GM23338 (cell line): ENCODE measurements around the gene CDK4. TPM values are rescaled to one million over a fixed set of nuclear protein-coding genes. Genes with fewer than 3 reads are reported as not detected.

Source experiments
- ATAC-seq: fragments of 200-7000 bp; cut with Tn5 transposase; 3 replicates; pipeline ENCODE4 v1.9.1; 2020
- DNase-seq: peaks from one replicate; pipeline ENCODE4 v3.0.0-alpha.2; 2015; ENCODE audit warnings: low spot score
- H2AFZ ChIP-seq: fragments of 200-600 bp; sonication (generic); 2 replicates; pipeline ENCODE4 v1.8.0; 2016; ENCODE audit warnings: antibody characterized with exemption, mild to moderate bottlenecking, moderate library complexity
- H3F3A ChIP-seq: fragments of 200-600 bp; sonication (generic); replicated peaks from 2 replicates; pipeline ENCODE4 v1.8.0; 2017; ENCODE audit warnings: antibody characterized with exemption, mixed run types, low read depth
- H3K27ac ChIP-seq: fragments of 200-600 bp; sonication (generic); 2 replicates; pipeline ENCODE4 v1.6.1; 2016; ENCODE audit warnings: low read depth
- H3K27me3 ChIP-seq: fragments of 200-600 bp; sonication (generic); 2 replicates; pipeline ENCODE4 v1.8.0; 2016; ENCODE audit warnings: mild to moderate bottlenecking, mixed run types, moderate library complexity; ENCODE audit not compliant: insufficient read depth
- H3K36me3 ChIP-seq: fragments of 200-600 bp; sonication (generic); 2 replicates; pipeline ENCODE4 v1.8.0; 2016; ENCODE audit warnings: mild to moderate bottlenecking; ENCODE audit not compliant: insufficient read depth
- H3K4me1 ChIP-seq: fragments of 200-600 bp; sonication (generic); 2 replicates; pipeline ENCODE4 v1.8.0; 2016; ENCODE audit warnings: mild to moderate bottlenecking, moderate library complexity; ENCODE audit not compliant: insufficient read depth
- H3K4me2 ChIP-seq: fragments of 200-600 bp; sonication (generic); 2 replicates; pipeline ENCODE4 v1.7.1; 2017; ENCODE audit warnings: mixed run types
- H3K4me3 ChIP-seq: fragments of 200-600 bp; sonication (generic); 2 replicates; pipeline ENCODE4 v1.6.1; 2016; ENCODE audit warnings: mixed run types
- H3K79me2 ChIP-seq: fragments of 200-600 bp; sonication (generic); replicated peaks from 2 replicates; pipeline ENCODE4 v1.8.0; 2017; ENCODE audit warnings: mild to moderate bottlenecking; ENCODE audit not compliant: insufficient read depth
- H3K9me2 ChIP-seq: fragments of 200-600 bp; sonication (generic); 2 replicates; pipeline ENCODE4 v1.8.0; 2017; ENCODE audit not compliant: insufficient read depth
- H4K20me1 ChIP-seq: fragments of 200-600 bp; sonication (generic); replicated peaks from 2 replicates; pipeline ENCODE4 v1.8.0; 2017; ENCODE audit warnings: mild to moderate bottlenecking; ENCODE audit not compliant: insufficient read depth
- H3K27ac Mint-ChIP-seq: 2 replicates; pipeline ENCODE4 v1.8.0; 2020; ENCODE audit warnings: inconsistent platforms, mild to moderate bottlenecking, moderate library complexity, mixed read lengths
- H3K27me3 Mint-ChIP-seq: 3 replicates; pipeline ENCODE4 v1.8.0; 2022; ENCODE audit warnings: low read depth, mild to moderate bottlenecking, moderate library complexity, mixed read lengths, inconsistent platforms; ENCODE audit not compliant: insufficient read depth, poor library complexity
- H3K36me3 Mint-ChIP-seq: 3 replicates; pipeline ENCODE4 v1.8.0; 2021; ENCODE audit warnings: low read depth, mild to moderate bottlenecking, inconsistent platforms, moderate library complexity, mixed read lengths
- H3K4me1 Mint-ChIP-seq: 3 replicates; pipeline ENCODE4 v1.8.0; 2020; ENCODE audit warnings: mild to moderate bottlenecking, inconsistent platforms, mixed read lengths
- H3K4me3 Mint-ChIP-seq: 3 replicates; pipeline ENCODE4 v1.8.0; 2021; ENCODE audit warnings: moderate library complexity, mild to moderate bottlenecking, inconsistent platforms, mixed read lengths
- H3K9me3 Mint-ChIP-seq: 3 replicates; pipeline ENCODE4 v1.8.0; 2020; ENCODE audit warnings: moderate library complexity, mild to moderate bottlenecking, inconsistent platforms, mixed read lengths
- CREB1 ChIP-seq: fragments of 250-450 bp; sonication (Bioruptor Pico); IDR thresholded peaks from 2 replicates; pipeline ENCODE4 v1.5.0; 2020; ENCODE audit warnings: low read depth, mild to moderate bottlenecking, moderate library complexity
- EZH2 ChIP-seq: fragments of 200-600 bp; sonication (generic); IDR thresholded peaks from one replicate; pipeline ENCODE4 v1.8.0; 2017; ENCODE audit warnings: antibody characterized with exemption, mild to moderate bottlenecking, low read depth; ENCODE audit not compliant: unreplicated experiment
- EZH2phosphoT487 ChIP-seq: fragments of 200-600 bp; sonication (generic); IDR thresholded peaks from one replicate; pipeline ENCODE4 v1.8.1; 2018; ENCODE audit warnings: antibody characterized with exemption; ENCODE audit not compliant: unreplicated experiment
- JUNB ChIP-seq: IDR thresholded peaks from one replicate; pipeline ENCODE4 v1.6.1; 2016; ENCODE audit warnings: antibody characterized with exemption; ENCODE audit not compliant: unreplicated experiment
- NANOG ChIP-seq: IDR thresholded peaks from 2 replicates; pipeline ENCODE4 v1.6.1; 2016; ENCODE audit warnings: antibody characterized with exemption, borderline replicate concordance
- POLR2AphosphoS5 ChIP-seq: IDR thresholded peaks from 2 replicates; pipeline ENCODE4 v1.6.1; 2016; ENCODE audit warnings: antibody characterized with exemption, low read depth
- STAT1 ChIP-seq: IDR thresholded peaks from one replicate; pipeline ENCODE4 v1.6.1; 2016; ENCODE audit warnings: antibody characterized with exemption; ENCODE audit not compliant: unreplicated experiment
- ZNF114 ChIP-seq: fragments of 250-450 bp; sonication (Bioruptor Pico); IDR thresholded peaks from 2 replicates; pipeline ENCODE4 v1.5.0; 2020; ENCODE audit warnings: mild to moderate bottlenecking, moderate library complexity
- ZNF331 ChIP-seq: fragments of 250-450 bp; sonication (Bioruptor Pico); IDR thresholded peaks from 2 replicates; pipeline ENCODE4 v1.5.0; 2020; ENCODE audit warnings: low read depth, mild to moderate bottlenecking, moderate library complexity
- polyA plus RNA-seq: library from polyadenylated mRNA; unstranded; fragments of >200 nt; fragmentation: Nextera tagmentation; extraction: Ambion mirVana; gene quantifications from 2 replicates; pipeline ENCODE4 v1.2.1, GENCODE V29; 2016
- total RNA-seq: library from RNA; depleted of rRNA; stranded (reverse); fragments of >200 nt; shearing (Covaris generic); gene quantifications from 2 replicates; pipeline ENCODE4 v1.2.3, GENCODE V29; 2014
- TF ChIP-seq, protein P1 (sequence below): IDR thresholded peaks from 2 replicates; pipeline ENCODE4 v1.6.1; 2016; ENCODE audit warnings: antibody characterized with exemption
- TF ChIP-seq, protein P2 (sequence below): fragments of 250-450 bp; sonication (Bioruptor Pico); IDR thresholded peaks from 2 replicates; pipeline ENCODE4 v1.5.0; 2020; ENCODE audit warnings: mild to moderate bottlenecking, moderate library complexity
- TF ChIP-seq, protein P3 (sequence below), 2 experiments: fragments of 200-600 bp in 1 of 2; sonication (generic) in 1 of 2; conservative IDR thresholded peaks; 2 replicates each; pipeline versions ENCODE4 v1.5.1 to v1.6.1; 2016 to 2017; ENCODE audit warnings: antibody characterized with exemption in 2 of 2, low read depth in 2 of 2, mild to moderate bottlenecking in 2 of 2, moderate library complexity in 1 of 2
- TF ChIP-seq, protein P4 (sequence below): IDR thresholded peaks from one replicate; pipeline ENCODE4 v1.6.1; 2018; ENCODE audit warnings: antibody characterized with exemption; ENCODE audit not compliant: unreplicated experiment

Gene CDK4
- total and polyA plus RNA-seq, 2 experiments from 2014 or later = 105 to 198 TPM

DNA sequence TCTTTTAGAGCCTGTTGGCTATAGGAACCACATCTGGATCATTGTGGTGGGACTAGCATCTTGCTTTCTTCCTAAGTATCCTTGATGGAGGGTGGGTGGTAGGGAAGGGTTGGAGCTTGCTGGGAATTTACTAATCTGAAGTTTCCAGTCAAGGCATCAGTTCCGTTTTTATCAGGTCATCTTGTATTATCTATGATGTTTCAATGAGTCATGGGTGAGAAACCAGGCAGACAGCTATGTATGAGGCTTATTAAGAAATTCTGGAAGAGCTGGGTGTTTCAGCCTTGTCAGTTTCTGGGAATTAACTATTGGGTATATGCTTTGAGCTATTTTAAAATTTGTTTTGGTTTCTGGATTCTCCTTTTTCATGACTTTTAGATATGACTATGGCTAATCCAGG is 41.8 kb upstream of the CDK4 start:
- Histone ChIP-seq H2AFZ (no peak overlapping the region), H3K4me3 (no peak overlapping the region), H3K4me1 (no peaks in the 10 kb centered on the region), H3K79me2 (no peaks in the 10 kb centered on the region), H3K27me3 (no peaks in the 10 kb centered on the region), H3K36me3 (peaks cover 46% of the 10 kb centered on the region), H3K27ac (no peak overlapping the region), H3K4me2 (no peak overlapping the region), H4K20me1 (peaks cover 4% of the 10 kb centered on the region), H3F3A (no peaks in the 10 kb centered on the region), H3K9me2 (no peaks in the 10 kb centered on the region)
- Mint-ChIP-seq H3K9me3 (no peaks in the 10 kb centered on the region), H3K27ac (no peak overlapping the region), H3K27me3 (no peaks in the 10 kb centered on the region), H3K4me1 (no peaks in the 10 kb centered on the region), H3K4me3 (no peak overlapping the region), H3K36me3 (peaks cover 59% of the 10 kb centered on the region)
- DNase-seq = no peak
- no peak for TF ChIP-seq ZNF114 (CRISPR knock-in tag)
- TF ChIP-seq POLR2AphosphoS5 = no peak
- TF ChIP-seq EZH2 = no peak
- TF ChIP-seq, protein P1, sequence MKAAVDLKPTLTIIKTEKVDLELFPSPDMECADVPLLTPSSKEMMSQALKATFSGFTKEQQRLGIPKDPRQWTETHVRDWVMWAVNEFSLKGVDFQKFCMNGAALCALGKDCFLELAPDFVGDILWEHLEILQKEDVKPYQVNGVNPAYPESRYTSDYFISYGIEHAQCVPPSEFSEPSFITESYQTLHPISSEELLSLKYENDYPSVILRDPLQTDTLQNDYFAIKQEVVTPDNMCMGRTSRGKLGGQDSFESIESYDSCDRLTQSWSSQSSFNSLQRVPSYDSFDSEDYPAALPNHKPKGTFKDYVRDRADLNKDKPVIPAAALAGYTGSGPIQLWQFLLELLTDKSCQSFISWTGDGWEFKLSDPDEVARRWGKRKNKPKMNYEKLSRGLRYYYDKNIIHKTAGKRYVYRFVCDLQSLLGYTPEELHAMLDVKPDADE = no peak
- no peak for TF ChIP-seq JUNB
- TF ChIP-seq, protein P2, sequence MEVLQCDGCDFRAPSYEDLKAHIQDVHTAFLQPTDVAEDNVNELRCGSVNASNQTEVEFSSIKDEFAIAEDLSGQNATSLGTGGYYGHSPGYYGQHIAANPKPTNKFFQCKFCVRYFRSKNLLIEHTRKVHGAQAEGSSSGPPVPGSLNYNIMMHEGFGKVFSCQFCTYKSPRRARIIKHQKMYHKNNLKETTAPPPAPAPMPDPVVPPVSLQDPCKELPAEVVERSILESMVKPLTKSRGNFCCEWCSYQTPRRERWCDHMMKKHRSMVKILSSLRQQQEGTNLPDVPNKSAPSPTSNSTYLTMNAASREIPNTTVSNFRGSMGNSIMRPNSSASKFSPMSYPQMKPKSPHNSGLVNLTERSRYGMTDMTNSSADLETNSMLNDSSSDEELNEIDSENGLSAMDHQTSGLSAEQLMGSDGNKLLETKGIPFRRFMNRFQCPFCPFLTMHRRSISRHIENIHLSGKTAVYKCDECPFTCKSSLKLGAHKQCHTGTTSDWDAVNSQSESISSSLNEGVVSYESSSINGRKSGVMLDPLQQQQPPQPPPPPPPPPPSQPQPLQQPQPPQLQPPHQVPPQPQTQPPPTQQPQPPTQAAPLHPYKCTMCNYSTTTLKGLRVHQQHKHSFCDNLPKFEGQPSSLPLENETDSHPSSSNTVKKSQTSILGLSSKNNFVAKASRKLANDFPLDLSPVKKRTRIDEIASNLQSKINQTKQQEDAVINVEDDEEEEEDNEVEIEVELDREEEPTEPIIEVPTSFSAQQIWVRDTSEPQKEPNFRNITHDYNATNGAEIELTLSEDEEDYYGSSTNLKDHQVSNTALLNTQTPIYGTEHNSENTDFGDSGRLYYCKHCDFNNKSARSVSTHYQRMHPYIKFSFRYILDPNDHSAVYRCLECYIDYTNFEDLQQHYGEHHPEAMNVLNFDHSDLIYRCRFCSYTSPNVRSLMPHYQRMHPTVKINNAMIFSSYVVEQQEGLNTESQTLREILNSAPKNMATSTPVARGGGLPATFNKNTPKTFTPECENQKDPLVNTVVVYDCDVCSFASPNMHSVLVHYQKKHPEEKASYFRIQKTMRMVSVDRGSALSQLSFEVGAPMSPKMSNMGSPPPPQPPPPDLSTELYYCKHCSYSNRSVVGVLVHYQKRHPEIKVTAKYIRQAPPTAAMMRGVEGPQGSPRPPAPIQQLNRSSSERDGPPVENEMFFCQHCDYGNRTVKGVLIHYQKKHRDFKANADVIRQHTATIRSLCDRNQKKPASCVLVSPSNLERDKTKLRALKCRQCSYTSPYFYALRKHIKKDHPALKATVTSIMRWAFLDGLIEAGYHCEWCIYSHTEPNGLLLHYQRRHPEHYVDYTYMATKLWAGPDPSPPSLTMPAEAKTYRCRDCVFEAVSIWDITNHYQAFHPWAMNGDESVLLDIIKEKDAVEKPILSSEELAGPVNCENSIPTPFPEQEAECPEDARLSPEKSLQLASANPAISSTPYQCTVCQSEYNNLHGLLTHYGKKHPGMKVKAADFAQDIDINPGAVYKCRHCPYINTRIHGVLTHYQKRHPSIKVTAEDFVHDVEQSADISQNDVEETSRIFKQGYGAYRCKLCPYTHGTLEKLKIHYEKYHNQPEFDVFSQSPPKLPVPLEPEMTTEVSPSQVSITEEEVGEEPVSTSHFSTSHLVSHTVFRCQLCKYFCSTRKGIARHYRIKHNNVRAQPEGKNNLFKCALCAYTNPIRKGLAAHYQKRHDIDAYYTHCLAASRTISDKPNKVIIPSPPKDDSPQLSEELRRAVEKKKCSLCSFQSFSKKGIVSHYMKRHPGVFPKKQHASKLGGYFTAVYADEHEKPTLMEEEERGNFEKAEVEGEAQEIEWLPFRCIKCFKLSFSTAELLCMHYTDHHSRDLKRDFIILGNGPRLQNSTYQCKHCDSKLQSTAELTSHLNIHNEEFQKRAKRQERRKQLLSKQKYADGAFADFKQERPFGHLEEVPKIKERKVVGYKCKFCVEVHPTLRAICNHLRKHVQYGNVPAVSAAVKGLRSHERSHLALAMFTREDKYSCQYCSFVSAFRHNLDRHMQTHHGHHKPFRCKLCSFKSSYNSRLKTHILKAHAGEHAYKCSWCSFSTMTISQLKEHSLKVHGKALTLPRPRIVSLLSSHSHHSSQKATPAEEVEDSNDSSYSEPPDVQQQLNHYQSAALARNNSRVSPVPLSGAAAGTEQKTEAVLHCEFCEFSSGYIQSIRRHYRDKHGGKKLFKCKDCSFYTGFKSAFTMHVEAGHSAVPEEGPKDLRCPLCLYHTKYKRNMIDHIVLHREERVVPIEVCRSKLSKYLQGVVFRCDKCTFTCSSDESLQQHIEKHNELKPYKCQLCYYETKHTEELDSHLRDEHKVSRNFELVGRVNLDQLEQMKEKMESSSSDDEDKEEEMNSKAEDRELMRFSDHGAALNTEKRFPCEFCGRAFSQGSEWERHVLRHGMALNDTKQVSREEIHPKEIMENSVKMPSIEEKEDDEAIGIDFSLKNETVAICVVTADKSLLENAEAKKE = no peak
- TF ChIP-seq, protein P3, sequence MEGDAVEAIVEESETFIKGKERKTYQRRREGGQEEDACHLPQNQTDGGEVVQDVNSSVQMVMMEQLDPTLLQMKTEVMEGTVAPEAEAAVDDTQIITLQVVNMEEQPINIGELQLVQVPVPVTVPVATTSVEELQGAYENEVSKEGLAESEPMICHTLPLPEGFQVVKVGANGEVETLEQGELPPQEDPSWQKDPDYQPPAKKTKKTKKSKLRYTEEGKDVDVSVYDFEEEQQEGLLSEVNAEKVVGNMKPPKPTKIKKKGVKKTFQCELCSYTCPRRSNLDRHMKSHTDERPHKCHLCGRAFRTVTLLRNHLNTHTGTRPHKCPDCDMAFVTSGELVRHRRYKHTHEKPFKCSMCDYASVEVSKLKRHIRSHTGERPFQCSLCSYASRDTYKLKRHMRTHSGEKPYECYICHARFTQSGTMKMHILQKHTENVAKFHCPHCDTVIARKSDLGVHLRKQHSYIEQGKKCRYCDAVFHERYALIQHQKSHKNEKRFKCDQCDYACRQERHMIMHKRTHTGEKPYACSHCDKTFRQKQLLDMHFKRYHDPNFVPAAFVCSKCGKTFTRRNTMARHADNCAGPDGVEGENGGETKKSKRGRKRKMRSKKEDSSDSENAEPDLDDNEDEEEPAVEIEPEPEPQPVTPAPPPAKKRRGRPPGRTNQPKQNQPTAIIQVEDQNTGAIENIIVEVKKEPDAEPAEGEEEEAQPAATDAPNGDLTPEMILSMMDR (conservative IDR thresholded peaks at IDR 0.05; ENCODE audit: low read depth in 2 of 2) = no peak
- TF ChIP-seq NANOG = no peak
- no peak for TF ChIP-seq ZNF331 (CRISPR knock-in tag)
- TF ChIP-seq, protein P4, sequence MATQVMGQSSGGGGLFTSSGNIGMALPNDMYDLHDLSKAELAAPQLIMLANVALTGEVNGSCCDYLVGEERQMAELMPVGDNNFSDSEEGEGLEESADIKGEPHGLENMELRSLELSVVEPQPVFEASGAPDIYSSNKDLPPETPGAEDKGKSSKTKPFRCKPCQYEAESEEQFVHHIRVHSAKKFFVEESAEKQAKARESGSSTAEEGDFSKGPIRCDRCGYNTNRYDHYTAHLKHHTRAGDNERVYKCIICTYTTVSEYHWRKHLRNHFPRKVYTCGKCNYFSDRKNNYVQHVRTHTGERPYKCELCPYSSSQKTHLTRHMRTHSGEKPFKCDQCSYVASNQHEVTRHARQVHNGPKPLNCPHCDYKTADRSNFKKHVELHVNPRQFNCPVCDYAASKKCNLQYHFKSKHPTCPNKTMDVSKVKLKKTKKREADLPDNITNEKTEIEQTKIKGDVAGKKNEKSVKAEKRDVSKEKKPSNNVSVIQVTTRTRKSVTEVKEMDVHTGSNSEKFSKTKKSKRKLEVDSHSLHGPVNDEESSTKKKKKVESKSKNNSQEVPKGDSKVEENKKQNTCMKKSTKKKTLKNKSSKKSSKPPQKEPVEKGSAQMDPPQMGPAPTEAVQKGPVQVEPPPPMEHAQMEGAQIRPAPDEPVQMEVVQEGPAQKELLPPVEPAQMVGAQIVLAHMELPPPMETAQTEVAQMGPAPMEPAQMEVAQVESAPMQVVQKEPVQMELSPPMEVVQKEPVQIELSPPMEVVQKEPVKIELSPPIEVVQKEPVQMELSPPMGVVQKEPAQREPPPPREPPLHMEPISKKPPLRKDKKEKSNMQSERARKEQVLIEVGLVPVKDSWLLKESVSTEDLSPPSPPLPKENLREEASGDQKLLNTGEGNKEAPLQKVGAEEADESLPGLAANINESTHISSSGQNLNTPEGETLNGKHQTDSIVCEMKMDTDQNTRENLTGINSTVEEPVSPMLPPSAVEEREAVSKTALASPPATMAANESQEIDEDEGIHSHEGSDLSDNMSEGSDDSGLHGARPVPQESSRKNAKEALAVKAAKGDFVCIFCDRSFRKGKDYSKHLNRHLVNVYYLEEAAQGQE = no peak
- no peak for TF ChIP-seq STAT1
- no peak for TF ChIP-seq EZH2phosphoT487
- TF ChIP-seq CREB1 (CRISPR knock-in tag) = no peak
- ATAC-seq = no peak
